Transverse colon (tissue), 3 donors: Measurements from ENCODE around the gene HYI.

Source experiments
- CTCF ChIP-seq, 5 experiments: fragments of 200-600 bp in 3 of 5; fragments of 450-650 bp in 2 of 5; sonication (generic) in 3 of 5; IDR thresholded peaks; 1 replicate in 2 of 5; 2 replicates in 3 of 5; pipeline ENCODE4 v1.5.1; 2016 to 2017; ENCODE audit warnings: antibody characterized with exemption in 5 of 5, inconsistent platforms in 3 of 5, mild to moderate bottlenecking in 2 of 5, moderate library complexity in 1 of 5
- EP300 ChIP-seq: sonication (generic); formaldehyde crosslinking; IDR thresholded peaks from one replicate; pipeline ENCODE4 v1.6.1; 2017; ENCODE audit warnings: antibody characterized with exemption, low read depth

- no peak for TF ChIP-seq CTCF (IDR thresholded peaks at IDR 0.05)
- TF ChIP-seq EP300: no peak
Measured at GRCh38 chr1:43481491-43481890, 27.8 kb upstream of the HYI start.
